Esophagus squamous epithelium (tissue), 4 donors: ENCODE data around the gene POC1A.

Source experiments
- POLR2A ChIP-seq, 4 donors: fragments of 450-650 bp; IDR thresholded peaks; one replicate each; pipeline ENCODE4 v1.6.1; 2017; ENCODE audit warnings: antibody characterized with exemption in 4 of 4, mild to moderate bottlenecking in 4 of 4, moderate library complexity in 3 of 4
- TF ChIP-seq, protein P1 (sequence below), 6 experiments: fragments of 450-650 bp in 4 of 6; fragments of 200-600 bp in 2 of 6; sonication (generic) in 2 of 6; IDR thresholded peaks; one replicate each; pipeline ENCODE4 v1.5.1; 2016 to 2019; ENCODE audit warnings: antibody characterized with exemption in 6 of 6, mild to moderate bottlenecking in 4 of 6, moderate library complexity in 4 of 6

DNA sequence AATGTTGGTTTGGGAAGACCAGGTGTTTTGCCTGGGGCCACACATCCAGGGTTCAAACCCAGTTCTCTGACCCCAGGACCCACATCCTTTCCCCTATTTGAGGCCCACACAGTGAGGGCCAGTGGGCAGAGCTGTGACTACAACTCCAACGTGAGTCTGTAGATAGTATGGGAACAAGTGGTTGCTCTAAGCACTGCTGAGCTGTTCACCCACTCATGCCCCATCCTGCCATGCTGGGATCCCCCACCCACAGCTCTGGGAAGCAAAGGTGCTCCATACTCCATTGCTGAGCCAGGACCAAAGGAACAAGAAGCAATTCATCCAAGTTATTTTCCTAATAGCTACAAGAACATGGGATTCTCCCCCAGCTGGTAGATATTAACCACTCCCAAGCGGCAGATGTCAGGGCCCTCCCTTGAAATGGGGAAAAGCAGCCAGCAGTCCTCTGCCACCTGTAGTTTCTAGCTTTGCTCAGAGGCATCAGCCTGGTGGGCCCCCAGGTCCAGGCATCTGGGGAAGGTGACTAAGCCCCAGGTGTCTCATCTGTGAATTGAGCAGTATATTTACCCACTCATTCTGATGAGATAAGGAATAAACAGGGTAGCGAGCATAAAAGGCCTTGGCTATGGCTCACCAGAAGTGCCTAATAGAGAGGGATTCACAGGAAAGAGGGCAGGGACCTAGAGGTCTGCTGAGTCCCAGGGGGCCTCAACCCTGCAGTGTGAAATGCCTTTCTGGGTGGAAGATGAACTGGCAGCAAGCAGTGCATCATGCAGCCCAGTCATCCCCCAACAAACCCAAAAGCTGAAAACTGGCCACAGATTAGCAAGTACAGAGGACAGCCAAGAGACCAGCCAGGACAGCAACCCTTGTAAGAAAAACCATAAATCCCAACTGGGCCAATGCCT, 33.4 kb downstream of the POC1A start:
- TF ChIP-seq, protein P1, sequence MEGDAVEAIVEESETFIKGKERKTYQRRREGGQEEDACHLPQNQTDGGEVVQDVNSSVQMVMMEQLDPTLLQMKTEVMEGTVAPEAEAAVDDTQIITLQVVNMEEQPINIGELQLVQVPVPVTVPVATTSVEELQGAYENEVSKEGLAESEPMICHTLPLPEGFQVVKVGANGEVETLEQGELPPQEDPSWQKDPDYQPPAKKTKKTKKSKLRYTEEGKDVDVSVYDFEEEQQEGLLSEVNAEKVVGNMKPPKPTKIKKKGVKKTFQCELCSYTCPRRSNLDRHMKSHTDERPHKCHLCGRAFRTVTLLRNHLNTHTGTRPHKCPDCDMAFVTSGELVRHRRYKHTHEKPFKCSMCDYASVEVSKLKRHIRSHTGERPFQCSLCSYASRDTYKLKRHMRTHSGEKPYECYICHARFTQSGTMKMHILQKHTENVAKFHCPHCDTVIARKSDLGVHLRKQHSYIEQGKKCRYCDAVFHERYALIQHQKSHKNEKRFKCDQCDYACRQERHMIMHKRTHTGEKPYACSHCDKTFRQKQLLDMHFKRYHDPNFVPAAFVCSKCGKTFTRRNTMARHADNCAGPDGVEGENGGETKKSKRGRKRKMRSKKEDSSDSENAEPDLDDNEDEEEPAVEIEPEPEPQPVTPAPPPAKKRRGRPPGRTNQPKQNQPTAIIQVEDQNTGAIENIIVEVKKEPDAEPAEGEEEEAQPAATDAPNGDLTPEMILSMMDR (IDR thresholded peaks at IDR 0.05), result no peak
- TF ChIP-seq POLR2A (IDR thresholded peaks at IDR 0.05), result no peak
